ENCODE measurements around the gene TGM4.

Gene TGM4

DNA sequence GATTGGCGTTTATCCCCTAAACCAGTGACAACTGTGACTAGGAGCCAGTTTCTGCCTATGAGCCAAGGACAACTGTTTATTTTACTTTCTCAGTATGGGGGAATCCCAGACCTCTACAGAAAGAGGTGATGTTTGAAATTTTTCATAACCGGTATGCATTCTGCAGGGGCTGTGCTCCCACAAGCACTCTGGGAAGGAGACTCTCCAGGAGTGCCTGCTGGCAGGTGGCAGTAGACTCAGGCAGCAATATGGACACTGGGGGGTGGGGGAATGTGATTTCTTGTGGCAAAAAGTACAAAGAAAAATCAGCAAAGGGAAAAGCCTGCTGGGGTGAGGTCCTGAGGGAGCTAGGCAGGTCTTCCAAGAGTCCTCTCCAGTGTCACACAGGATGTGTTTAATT is 5.9 kb downstream of the TGM4 start:
- no peak for DNase-seq (ENCODE audit: low read depth)

DNA sequence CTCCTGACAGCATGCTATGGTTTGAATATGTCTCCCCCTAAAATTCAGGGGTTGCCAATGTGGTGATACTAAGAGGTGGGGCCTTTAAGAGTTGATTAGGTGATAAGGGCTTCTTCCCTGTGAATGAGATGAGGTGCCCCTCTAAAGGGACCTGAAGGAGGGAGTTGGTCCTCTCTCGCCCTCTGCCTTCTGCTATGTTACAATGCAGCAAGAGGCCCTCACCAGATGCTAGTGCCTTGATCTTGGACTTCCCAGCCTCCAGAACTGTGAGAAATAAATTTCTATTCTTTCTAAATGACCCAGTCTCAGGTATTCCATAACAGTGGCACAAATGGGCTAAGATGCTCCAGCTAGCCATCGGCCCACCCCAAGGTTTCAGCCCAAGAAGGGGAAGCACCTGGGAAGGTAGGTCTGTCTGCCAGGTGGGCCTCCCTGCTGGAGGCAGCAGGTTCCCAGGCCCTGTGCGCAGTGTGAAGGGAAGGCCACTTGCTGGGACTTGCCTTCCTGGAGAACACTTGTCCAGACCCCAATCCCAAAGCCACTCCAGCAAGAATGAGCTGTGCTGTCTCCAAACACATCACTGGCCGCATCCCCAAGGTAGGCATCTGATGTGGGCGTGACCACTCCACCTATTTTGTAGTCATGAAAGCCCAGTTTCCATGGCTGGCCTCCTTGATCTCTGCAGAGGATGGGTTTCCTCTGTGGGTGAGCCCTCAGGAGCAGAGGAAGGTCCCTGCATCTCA is 9.0 kb downstream of the TGM4 start:
- DNase-seq (ENCODE audit: low read depth): no peak

DNA sequence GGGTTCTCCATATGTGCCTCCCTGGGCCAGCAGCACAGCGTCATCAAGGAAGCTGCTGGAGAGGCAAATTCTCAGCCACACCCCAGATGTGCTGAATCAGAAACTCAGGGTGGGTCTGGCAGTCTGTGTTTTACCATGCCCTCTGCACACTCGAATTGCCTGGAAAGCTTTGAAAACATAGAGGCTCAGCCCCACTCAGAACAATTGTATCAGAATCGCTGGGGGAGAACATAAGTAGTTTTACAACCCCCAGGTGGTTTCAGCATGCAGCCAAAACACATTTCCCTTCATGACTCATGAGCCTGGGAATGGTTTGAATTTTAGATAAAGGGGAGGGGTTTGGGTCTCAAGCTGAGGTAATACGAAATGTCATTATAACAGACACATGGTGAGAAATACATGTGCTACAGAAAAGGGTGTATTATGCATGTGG is 9.6 kb downstream of the TGM4 start:
- DNase-seq (ENCODE audit: low read depth): no peak

DNA sequence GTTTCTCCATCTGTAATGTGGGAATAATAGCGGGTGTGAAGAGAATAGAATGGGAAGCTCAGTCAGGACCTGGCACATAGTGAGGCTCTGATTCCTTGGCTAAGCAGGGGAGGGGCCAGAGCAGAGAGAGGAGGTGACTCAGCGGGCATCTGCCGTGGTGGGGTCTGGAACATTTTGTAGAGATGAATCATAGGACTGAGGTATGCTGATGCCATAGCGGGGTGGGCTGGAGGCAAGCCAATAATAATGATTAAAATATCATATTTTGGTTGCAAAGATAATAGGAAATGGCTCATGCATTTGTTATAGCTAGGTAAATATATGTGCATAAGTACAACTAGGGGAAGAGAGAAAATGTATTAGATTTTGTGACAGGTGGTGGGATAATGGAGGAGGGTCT is 11.2 kb downstream of the TGM4 start:
- DNase-seq (ENCODE audit: low read depth): no peak

DNA sequence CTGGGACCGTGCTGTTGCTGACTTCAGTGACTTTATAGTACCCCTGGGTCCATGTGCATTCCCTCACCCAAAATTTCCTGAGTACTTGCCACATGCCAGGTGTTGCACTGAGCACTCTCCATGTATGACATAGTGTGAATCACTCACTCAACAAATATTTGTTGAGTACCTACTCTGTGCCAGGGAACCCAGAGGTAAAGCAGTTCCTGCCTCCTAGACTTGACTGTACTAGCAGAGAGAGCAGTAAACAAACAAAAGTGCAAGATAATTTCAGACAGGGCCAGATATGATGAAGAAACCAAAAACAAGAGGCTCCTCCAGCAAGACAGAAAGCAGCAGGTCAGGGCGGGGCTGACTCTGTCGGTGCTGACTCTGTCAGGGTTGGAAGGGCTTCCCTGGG is 12.2 kb downstream of the TGM4 start:
- DNase-seq (ENCODE audit: low read depth): no peak

DNA sequence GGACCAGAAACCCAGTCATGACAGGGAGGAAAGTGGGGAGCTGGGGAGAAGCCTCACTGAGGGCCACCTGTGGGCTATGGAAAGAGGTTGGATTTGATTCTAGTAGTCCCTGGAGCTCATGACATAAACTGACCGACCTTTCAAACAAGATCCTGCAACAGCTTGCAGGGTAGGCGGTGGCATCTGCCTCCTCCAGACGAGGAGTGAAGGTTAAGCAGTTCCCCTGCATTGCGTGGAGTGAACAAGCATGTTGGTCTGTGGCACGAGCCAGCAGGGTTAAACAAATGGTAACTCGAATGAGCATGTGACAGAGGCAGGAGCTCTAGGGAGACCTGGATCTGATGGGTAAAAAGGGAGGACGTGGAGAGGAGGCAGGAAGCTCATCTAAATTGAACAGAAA is 12.7 kb downstream of the TGM4 start:
- DNase-seq (ENCODE audit: low read depth): no peak

DNA sequence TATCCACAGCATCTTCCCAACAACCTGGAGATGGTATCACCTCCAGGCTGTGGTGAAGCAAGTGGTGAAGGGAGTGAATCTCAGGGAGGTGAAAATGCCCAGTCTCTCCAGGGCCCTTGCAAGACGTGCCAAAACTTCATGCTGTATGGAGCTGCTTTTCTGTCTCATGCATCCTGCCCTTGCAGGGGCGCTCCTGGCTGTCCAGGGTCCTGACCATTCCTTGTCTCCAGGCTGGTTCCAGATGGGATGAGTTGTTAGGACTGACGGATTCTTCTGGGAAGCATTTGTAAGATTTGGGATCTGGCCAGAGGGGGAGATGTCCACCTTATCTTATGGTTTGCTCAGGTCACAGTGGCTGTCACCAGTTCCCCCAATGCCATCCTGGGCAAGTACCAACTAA is 15.8 kb downstream of the TGM4 start:
- no peak for DNase-seq (ENCODE audit: low read depth)

DNA sequence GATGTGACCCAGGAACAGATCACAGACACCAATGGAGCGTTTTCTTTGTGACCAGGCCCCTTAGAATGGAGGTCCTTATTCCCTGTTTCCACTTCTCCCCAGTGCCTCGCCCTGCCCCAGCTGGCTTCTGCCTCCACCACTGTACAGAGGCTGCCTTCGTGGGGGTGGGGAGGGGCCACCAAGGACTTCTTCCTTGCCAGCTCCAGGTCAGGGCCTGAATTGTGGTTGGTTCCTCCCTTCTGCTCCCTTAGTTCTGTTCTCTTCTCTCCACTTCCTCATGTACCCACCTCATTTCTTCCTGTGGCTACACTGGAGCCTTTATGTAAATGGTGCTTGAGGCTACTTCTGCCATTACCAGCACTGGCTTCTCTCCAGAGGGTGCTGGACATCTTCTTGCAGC is 16.4 kb downstream of the TGM4 start:
- no peak for DNase-seq (ENCODE audit: low read depth)

DNA sequence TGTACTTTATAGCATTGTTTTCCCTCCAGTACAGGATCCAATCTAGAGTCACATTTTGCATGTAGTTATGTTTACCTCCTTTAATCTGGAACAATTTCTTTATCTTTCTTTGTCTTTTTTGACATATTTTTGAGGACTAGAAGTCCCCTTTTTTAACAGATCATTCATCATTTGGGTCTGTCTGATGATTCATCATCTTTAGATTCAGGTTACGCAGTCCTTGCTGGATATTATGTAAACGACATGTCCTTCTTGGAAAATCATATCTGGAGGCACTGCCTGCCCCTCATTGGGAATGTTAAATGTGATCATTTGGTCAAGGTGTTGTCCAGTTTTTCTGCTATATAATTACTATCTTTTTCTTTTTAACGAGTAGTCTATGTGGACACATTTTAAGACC is 18.3 kb downstream of the TGM4 start:
- DNase-seq (ENCODE audit: low read depth): no peak

DNA sequence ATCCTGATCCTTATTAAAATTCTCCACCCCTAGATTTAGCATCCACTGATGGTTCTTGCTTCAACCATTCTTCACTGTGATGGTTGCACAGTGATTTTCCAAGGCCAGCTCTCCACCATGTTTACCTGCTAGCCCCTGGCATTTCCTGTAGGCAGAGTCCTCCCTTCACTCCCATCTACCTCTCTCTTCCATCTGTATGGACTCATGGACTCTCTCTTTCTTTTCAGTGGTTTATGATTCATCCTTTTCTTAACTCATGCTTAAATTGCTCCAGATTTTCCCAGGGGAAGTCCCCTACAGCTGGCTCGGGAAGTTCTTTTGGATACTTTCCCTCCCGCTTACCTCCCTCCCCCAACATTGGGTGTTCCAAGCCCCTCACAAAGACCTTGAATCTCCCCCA is 18.7 kb downstream of the TGM4 start:
- DNase-seq (ENCODE audit: low read depth): no peak

DNA sequence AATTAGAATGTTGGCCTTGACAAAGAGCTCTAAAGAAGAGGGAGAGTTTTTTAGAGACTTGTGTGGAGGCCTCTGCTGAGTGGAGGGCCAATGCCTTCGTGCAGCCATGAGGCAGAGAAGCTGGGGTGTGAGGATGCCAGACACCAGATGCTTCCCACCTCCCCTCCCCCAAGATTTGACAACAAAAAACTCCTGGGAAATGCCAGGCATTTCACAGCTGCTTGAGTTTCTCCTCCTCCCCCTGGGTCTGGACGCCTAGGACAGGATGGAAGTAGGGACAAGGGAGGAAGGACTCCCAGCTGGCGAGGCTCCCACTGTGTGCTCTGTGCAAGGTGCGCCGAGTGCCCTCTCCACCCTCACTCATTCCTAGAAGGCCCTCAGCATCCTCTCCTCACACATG is 20.1 kb downstream of the TGM4 start:
- no peak for DNase-seq (ENCODE audit: low read depth)

DNA sequence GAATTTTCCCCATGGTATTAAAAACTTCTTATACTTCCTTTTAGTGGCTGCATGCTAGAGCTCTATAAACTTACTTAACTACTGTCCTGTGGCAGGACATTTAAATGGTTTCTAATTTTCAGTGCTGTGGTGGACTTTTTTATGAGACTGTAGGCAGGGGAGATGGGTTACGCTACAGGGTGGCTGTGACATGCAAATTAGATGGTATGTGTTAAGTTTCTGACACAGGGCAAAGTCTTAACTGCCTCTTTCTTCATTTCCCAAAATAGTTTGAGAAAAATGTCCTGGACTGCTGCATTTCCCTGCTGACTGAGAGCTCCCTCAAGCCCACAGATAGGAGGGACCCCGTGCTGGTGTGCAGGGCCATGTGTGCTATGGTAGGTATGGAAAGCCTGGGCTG is 22.0 kb downstream of the TGM4 start:
- DNase-seq (ENCODE audit: low read depth): no peak

DNA sequence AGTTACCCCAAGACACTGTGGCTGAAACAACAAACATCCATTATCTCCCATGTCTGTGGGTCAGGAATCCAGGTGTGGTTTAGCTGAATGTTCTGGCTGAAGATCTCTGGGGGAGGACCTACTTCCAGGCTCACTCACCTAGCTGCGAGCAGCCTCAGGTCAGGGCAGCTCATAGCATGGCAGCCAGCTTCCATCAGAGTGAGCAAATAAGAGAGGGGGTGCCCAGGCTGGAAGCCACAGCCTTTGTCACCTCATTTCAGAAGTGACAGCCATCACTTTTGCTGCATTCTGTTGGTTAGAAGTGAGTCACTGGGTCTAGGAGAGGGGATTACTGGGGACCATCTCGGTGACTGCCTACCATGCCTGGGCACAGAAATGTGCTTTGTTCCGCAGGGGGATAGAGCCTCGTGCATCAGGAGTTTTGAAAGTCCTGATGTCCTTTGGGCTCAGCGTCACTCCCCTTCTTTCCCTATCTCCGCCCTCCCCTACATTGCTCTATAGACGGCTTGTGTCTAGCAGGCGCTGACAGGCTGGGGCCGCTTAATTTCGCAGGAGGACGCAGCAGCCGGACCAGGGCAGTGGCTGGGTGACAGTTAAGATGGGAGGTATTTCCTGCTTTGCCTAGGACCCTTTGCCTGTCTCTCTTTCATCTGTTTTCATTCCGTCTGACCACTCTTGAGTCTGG is 25.4 kb downstream of the TGM4 start:
- DNase-seq (ENCODE audit: low read depth): no peak

DNA sequence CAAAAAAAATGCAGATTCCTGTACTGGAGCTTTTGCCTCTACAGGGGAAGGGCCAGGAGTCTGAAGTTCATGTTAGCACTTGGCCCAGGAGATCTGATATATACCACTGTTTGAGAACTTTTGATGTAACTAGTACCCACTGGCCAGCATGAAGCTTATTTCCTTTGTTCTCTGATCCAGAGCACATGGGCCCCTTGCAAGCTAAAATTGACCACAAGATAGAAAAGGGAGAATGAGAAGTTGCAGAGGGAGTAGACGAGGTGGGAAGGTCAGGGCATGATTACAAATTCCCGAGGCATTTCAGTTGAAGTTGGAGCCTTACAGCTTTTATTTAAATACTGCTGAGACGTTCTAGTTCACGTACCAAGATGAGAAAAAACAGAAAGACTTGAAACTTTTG is 28.2 kb downstream of the TGM4 start:
- no peak for DNase-seq (ENCODE audit: low read depth)

DNA sequence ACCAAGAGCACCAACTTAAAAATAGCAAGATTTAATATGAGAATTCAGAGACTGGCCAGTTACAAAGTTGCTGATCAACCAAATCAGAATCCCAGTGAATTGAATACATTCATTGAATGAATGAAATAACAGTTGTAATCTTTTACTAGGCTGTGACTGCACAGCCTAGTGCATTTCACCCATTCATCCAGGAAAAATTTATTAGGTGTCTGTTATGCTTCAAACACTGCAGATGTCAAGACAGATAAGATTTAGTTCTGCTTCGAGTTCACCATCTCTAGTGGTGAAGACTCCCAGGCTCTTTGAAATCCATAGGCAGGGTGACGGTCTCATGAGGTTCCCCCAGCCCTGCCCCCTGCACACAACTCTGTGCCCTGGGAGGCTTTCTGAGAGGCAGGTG is 28.9 kb downstream of the TGM4 start:
- DNase-seq (ENCODE audit: low read depth): no peak

DNA sequence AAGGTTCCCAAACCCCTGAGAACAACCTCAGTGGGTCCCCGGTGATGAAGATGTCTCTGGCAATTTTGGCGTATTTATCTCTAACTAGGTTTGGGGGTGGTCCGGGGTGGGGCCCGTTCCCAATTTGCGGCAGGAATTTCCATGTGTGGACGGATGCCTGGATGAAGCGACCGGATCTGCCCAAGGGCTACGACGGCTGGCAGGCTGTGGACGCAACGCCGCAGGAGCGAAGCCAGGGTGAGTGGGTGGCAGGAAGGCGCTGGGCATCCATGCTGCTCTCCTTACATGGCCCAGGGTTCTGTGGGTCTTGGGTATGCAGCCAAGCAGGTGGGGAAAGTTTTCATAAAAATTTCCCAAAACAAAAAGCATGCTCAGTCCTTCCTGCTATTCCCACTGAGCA is 29.3 kb downstream of the TGM4 start:
- DNase-seq (ENCODE audit: low read depth): no peak

DNA sequence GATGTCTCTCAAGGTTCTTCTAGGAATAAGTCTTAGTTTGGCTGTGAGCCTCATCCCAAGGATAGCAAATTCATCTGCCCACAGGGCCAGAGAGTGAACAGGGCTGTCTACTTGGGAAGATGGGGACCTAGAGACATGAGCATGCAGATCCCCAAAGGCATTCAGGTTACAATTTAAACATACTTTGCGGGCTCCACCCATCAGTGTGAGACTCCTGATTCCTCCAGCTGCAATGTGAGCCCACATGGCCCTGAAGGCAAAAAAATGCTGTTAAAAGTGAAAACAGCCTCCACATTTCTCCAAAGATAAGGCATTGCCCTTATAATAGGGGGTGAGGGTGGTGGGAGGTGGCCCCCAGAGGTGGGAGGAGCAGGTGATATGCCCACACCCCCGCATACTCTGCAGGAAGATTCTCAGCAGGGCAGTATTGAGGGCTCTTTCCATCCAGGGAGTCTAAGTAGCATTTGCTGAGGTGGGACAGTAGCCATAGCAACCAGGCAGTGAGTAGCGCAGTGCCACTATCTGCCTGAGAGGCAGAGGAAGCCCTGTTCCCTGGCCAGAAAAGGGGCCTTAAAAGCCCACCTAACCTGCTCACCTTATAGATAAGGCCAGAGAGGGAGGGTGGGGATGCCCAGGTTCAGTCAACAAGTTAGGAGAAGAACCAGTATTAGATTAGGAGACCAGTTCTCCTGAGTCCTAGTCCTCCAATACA is 31.2 kb downstream of the TGM4 start:
- no peak for DNase-seq (ENCODE audit: low read depth)

DNA sequence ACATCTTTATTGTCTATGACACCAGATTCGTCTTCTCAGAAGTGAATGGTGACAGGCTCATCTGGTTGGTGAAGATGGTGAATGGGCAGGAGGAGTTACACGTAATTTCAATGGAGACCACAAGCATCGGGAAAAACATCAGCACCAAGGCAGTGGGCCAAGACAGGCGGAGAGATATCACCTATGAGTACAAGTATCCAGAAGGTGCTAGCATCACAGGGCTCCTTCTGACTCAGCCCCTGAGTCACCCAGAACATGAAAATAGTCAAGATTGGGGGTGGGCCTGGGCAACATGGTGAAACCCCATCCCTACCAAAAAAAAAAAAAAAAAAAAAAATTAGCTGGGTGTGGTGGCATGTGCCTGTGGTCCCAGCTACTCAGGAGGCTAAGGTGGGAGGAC is 32.6 kb downstream of the TGM4 start:
- no peak for DNase-seq (ENCODE audit: low read depth)

DNA sequence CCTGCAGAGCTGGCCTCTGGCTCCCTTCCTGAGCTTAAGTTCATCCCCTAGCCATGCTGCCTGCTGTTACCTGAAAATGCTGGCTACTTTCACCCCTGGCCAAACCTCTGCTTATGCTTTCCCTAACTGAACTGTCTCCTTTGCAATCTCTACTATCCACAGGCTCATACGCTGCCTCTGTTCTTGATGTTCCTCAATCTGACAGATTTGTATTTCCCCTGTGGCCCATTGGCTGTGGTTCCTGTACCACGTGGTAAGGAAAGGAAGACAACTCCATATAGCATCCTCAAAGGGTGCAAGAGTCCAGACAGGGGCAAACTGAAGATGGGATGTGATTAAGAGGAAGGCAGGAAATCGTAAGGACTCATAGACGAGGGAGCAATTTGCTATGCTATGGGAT is 33.2 kb downstream of the TGM4 start:
- no peak for DNase-seq (ENCODE audit: low read depth)

DNA sequence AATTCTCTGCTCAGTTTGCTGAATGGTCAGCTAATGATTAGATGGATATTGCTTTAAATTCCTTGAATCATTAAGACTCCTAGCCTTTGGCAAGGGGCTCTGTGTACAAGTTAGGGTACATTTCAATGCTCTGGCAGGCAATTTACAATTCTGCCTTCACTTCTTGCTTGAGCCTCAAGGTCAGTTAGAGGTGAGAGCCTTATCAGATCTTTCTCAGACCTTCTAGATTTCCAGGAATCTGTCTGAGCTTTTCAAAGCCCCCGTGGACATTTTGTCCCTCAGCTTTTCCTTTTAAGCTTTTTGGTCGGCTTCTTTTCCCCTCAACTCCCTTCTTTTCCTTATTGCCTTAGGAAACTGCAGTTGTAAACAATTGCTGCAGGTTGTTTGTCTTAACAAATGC is 34.7 kb downstream of the TGM4 start:
- no peak for DNase-seq (ENCODE audit: low read depth)

DNA sequence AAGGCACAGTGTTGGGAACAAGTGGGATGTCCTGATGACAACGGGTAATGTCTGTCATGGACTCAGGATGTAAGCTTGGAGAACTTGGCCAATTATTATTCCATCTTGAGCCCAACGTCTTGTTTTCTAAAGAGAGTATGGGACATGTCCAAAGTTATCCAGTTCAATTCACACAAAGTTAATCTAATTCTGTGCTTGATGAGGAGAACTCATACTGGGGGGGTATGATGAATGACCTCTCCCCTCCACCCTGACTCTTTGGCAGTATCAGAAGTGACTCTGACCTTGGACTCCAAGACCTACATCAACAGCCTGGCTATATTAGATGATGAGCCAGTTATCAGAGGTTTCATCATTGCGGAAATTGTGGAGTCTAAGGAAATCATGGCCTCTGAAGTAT is 36.3 kb downstream of the TGM4 start:
- no peak for DNase-seq (ENCODE audit: low read depth)

DNA sequence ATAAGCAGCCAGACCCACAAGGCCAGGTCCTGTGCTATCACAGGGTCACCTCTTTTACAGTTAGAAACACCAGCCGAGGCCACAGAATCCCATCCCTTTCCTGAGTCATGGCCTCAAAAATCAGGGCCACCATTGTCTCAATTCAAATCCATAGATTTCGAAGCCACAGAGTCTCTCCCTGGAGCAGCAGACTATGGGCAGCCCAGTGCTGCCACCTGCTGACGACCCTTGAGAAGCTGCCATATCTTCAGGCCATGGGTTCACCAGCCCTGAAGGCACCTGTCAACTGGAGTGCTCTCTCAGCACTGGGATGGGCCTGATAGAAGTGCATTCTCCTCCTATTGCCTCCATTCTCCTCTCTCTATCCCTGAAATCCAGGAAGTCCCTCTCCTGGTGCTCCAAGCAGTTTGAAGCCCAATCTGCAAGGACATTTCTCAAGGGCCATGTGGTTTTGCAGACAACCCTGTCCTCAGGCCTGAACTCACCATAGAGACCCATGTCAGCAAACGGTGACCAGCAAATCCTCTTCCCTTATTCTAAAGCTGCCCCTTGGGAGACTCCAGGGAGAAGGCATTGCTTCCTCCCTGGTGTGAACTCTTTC is 39.6 kb downstream of the TGM4 start:
- peak; percentile 45 for DNase-seq (ENCODE audit: low read depth)

DNA sequence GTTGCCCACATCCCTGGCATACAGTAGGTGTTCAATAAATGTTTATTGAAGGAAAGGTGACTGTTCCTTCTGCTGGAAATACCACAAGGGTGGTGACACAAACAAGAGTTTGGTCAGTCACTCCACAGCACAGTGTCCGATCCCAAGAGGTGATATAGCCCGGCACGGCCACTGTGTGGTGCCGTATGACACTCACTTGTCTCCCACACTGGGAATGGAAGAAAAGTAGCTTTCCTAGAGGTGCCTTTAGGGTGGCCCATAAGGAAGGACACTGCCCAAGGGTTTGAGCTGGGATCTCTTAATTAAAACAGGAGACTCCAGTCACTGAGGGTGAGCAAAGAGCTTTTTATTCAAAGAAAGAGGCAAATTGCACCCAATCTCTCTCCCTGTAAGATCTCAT is 40.5 kb downstream of the TGM4 start:
- DNase-seq (ENCODE audit: low read depth): no peak
